A549 (cell line): Measurements from ENCODE around the gene MAB21L3. TPM values are rescaled to one million over a fixed set of nuclear protein-coding genes. Genes with fewer than 3 reads are reported as not detected.

Experiments used
- ATAC-seq, 2 experiments: fragments of 200-7000 bp in 1 of 2; fragments of >200 bp in 1 of 2; cut with Nextera tagmentation in 1 of 2; cut with Tn5 transposase in 1 of 2; 3 replicates each; pipeline versions ENCODE4 v1.8.0 to v1.9.1; 2018 to 2020; ENCODE audit warnings: mild to moderate bottlenecking in 1 of 2, moderate library complexity in 1 of 2
- CTCF ChIA-PET: fragments of 300-600 bp; sonication (Branson Sonifier 250); formaldehyde crosslinking; extraction: SDS; loops from one replicate; lab custom pipeline; 2021; ENCODE audit warnings: antibody characterized with exemption, inconsistent platforms; lab: Yijun Ruan, JAX
- POLR2A ChIA-PET: fragments of 350-600 bp; formaldehyde crosslinking; extraction: SDS; loops from one replicate; lab custom pipeline; 2021; ENCODE audit warnings: antibody characterized with exemption, inconsistent platforms; lab: Yijun Ruan, JAX
- DNase-seq, 2 experiments: peaks; one replicate each; pipeline versions ENCODE4 v3.0.0 to v3.0.0-alpha.2; 2011 to 2016; ENCODE audit warnings: low read depth in 1 of 2, low spot score in 1 of 2
- FAIRE-seq: peaks from 2 replicates; lab custom pipeline; 2011; peaks lifted over from hg19 to GRCh38; lab: Jason Lieb, UNC
- H3K27ac ChIP-seq, 2 experiments: fragments of >200 bp; sonication (Bioruptor Twin); formaldehyde crosslinking; 3 replicates each; pipeline ENCODE4 v1.5.1; 2016 to 2017
- H3K4me1 ChIP-seq: fragments of >200 bp; sonication (Bioruptor Twin); formaldehyde crosslinking; 3 replicates; pipeline ENCODE4 v1.6.1; 2016
- H3K4me2 ChIP-seq: fragments of >200 bp; sonication (Bioruptor Twin); formaldehyde crosslinking; 3 replicates; pipeline ENCODE4 v1.6.1; 2016
- H3K4me3 ChIP-seq: fragments of >200 bp; sonication (Bioruptor Twin); formaldehyde crosslinking; 3 replicates; pipeline ENCODE4 v1.5.1; 2016
- H3K9me3 ChIP-seq: fragments of >200 bp; sonication (Bioruptor Twin); formaldehyde crosslinking; 3 replicates; pipeline ENCODE4 v1.6.1; 2016
- CBX2 ChIP-seq: fragments of 200-600 bp; sonication (generic); IDR thresholded peaks from 2 replicates; pipeline ENCODE4 v1.6.1; 2016; ENCODE audit warnings: low read depth, mild to moderate bottlenecking, borderline replicate concordance
- CHD2 ChIP-seq: fragments of 150-350 bp; IDR thresholded peaks from 2 replicates; pipeline ENCODE4 v1.6.1; 2014; ENCODE audit warnings: low read length; ENCODE audit not compliant: partially characterized antibody
- CHD4 ChIP-seq: fragments of 200-600 bp; sonication (generic); IDR thresholded peaks from 2 replicates; pipeline ENCODE4 v1.6.1; 2016; ENCODE audit warnings: antibody characterized with exemption, mild to moderate bottlenecking, borderline replicate concordance
- E2F6 ChIP-seq: IDR thresholded peaks from 2 replicates; pipeline ENCODE4 v1.6.1; 2012; ENCODE audit warnings: low read depth, borderline replicate concordance
- EHF ChIP-seq: fragments of 250-450 bp; sonication (Bioruptor Pico); IDR thresholded peaks from 2 replicates; pipeline ENCODE4 v1.5.0; 2020; ENCODE audit warnings: mild to moderate bottlenecking
- EHMT2 ChIP-seq: fragments of 200-600 bp; sonication (generic); IDR thresholded peaks from 2 replicates; pipeline ENCODE4 v1.6.1; 2016; ENCODE audit warnings: antibody characterized with exemption, low read depth, mild to moderate bottlenecking, moderate library complexity
- ELK1 ChIP-seq: fragments of 150-350 bp; IDR thresholded peaks from 2 replicates; pipeline ENCODE4 v1.6.1; 2014; ENCODE audit warnings: low read depth, mild to moderate bottlenecking, low read length
- FOSB ChIP-seq: fragments of 250-450 bp; sonication (Bioruptor Pico); IDR thresholded peaks from 2 replicates; pipeline ENCODE4 v1.5.0; 2020; ENCODE audit warnings: mild to moderate bottlenecking, moderate library complexity
- FOSL2 ChIP-seq, 2 experiments: fragments of 450-650 bp in 1 of 2; fragments of >200 bp in 1 of 2; sonication (Bioruptor Twin) in 1 of 2; formaldehyde crosslinking; IDR thresholded peaks; 2 replicates each; pipeline versions ENCODE4 v1.5.0 to v1.6.1; 2016 to 2020; ENCODE audit warnings: mild to moderate bottlenecking in 1 of 2, moderate library complexity in 1 of 2
- FOXS1 ChIP-seq: fragments of 250-450 bp; sonication (Bioruptor Pico); IDR thresholded peaks from 2 replicates; pipeline ENCODE4 v1.5.0; 2020; ENCODE audit warnings: mild to moderate bottlenecking, moderate library complexity
- HES2 ChIP-seq: fragments of >200 bp; sonication (Bioruptor Twin); formaldehyde crosslinking; IDR thresholded peaks from 2 replicates; pipeline ENCODE4 v1.6.1; 2016
- HEYL ChIP-seq: fragments of 250-450 bp; sonication (Bioruptor Pico); IDR thresholded peaks from 2 replicates; pipeline ENCODE4 v1.8.0; 2021; ENCODE audit warnings: mild to moderate bottlenecking, moderate library complexity
- HOXA7 ChIP-seq: fragments of 250-450 bp; sonication (Bioruptor Pico); IDR thresholded peaks from 2 replicates; pipeline ENCODE4 v1.5.0; 2020; ENCODE audit warnings: mild to moderate bottlenecking, moderate library complexity
- JUNB ChIP-seq: fragments of >200 bp; sonication (Bioruptor Twin); formaldehyde crosslinking; IDR thresholded peaks from 2 replicates; pipeline ENCODE4 v1.6.1; 2016
- KDM1A ChIP-seq: fragments of 200-600 bp; sonication (generic); IDR thresholded peaks from 2 replicates; pipeline ENCODE4 v1.6.1; 2016; ENCODE audit warnings: low read depth, mild to moderate bottlenecking
- KDM5A ChIP-seq: fragments of 200-600 bp; sonication (generic); IDR thresholded peaks from 2 replicates; pipeline ENCODE4 v1.6.1; 2016; ENCODE audit warnings: antibody characterized with exemption, mild to moderate bottlenecking
- MAZ ChIP-seq: fragments of 150-350 bp; IDR thresholded peaks from 2 replicates; pipeline ENCODE4 v1.6.1; 2014; ENCODE audit warnings: antibody characterized with exemption, low read depth, low read length, borderline replicate concordance
- MYC ChIP-seq: IDR thresholded peaks from 2 replicates; pipeline ENCODE4 v1.6.1; 2012; ENCODE audit warnings: mild to moderate bottlenecking, inconsistent platforms, low read length, improper control_type of control experiment, borderline replicate concordance
- NPAS2 ChIP-seq: fragments of 250-450 bp; sonication (Bioruptor Pico); IDR thresholded peaks from 2 replicates; pipeline ENCODE4 v1.8.0; 2022; ENCODE audit warnings: mild to moderate bottlenecking, moderate library complexity, borderline replicate concordance
- NR3C1 ChIP-seq: fragments of >200 bp; sonication (Bioruptor Twin); formaldehyde crosslinking; IDR thresholded peaks from 3 replicates; pipeline ENCODE4 v1.6.1; 2017
- POLR2AphosphoS2 ChIP-seq: conservative IDR thresholded peaks from 2 replicates; pipeline ENCODE4 v1.6.1; 2012; ENCODE audit warnings: low read length, improper control_type of control experiment, inconsistent platforms
- RAD21 ChIP-seq, 2 experiments: fragments of >200 bp in 1 of 2; sonication (Bioruptor Twin) in 1 of 2; formaldehyde crosslinking in 1 of 2; IDR thresholded peaks in 1 of 2; conservative IDR thresholded peaks in 1 of 2; 2 replicates in 1 of 2; 3 replicates in 1 of 2; pipeline ENCODE4 v1.6.1; 2012 to 2018; ENCODE audit warnings: inconsistent platforms in 1 of 2
- RNF2 ChIP-seq: fragments of 200-600 bp; sonication (generic); IDR thresholded peaks from 2 replicates; pipeline ENCODE4 v1.6.1; 2016; ENCODE audit warnings: low read depth, mild to moderate bottlenecking, antibody characterized with exemption, moderate library complexity, borderline replicate concordance
- USF2 ChIP-seq: fragments of 450-650 bp; IDR thresholded peaks from 2 replicates; pipeline ENCODE4 v1.6.1; 2014; ENCODE audit warnings: antibody characterized with exemption
- ZFP36 ChIP-seq: fragments of 450-650 bp; IDR thresholded peaks from 2 replicates; pipeline ENCODE4 v1.6.1; 2014; ENCODE audit warnings: borderline replicate concordance; ENCODE audit not compliant: partially characterized antibody
- WGBS: methylation state at CpG from one replicate; pipeline ENCODE4 v1.1.6; 2017; ENCODE audit errors: missing lambda C conversion rate; 5-methylcytosine and 5-hydroxymethylcytosine counted together
- polyA plus RNA-seq, 4 experiments: library from polyadenylated mRNA; depleted of rRNA in 3 of 4; stranded (reverse); fragments of >200 nt; fragmentation: RNase III in 1 of 4; extraction: RNeasy Plus Mini Kit Qiagen cat#74134 plus additional on column Dnase treatment in 1 of 4; gene quantifications; 2 replicates in 3 of 4; 3 replicates in 1 of 4; pipeline ENCODE4 v1.2.3, GENCODE V29; 2011 to 2017
- TF ChIP-seq, protein P1 (sequence below): fragments of 200-600 bp; sonication (generic); IDR thresholded peaks from 2 replicates; pipeline ENCODE4 v1.6.1; 2016; ENCODE audit warnings: antibody characterized with exemption, mild to moderate bottlenecking, moderate library complexity
- TF ChIP-seq, protein P2 (sequence below): fragments of 250-450 bp; sonication (Bioruptor Pico); IDR thresholded peaks from 2 replicates; pipeline ENCODE4 v1.5.0; 2020; ENCODE audit warnings: low read depth, mild to moderate bottlenecking, moderate library complexity
- TF ChIP-seq, protein P3 (sequence below): fragments of >200 bp; sonication (Bioruptor Twin); formaldehyde crosslinking; IDR thresholded peaks from 3 replicates; pipeline ENCODE4 v1.6.1; 2016

The MAB21L3 gene
- polyA plus RNA-seq, 2 of the 4 experiments (the other 2 are of a cell fraction) = 0.03 to 0.09 TPM

DNA sequence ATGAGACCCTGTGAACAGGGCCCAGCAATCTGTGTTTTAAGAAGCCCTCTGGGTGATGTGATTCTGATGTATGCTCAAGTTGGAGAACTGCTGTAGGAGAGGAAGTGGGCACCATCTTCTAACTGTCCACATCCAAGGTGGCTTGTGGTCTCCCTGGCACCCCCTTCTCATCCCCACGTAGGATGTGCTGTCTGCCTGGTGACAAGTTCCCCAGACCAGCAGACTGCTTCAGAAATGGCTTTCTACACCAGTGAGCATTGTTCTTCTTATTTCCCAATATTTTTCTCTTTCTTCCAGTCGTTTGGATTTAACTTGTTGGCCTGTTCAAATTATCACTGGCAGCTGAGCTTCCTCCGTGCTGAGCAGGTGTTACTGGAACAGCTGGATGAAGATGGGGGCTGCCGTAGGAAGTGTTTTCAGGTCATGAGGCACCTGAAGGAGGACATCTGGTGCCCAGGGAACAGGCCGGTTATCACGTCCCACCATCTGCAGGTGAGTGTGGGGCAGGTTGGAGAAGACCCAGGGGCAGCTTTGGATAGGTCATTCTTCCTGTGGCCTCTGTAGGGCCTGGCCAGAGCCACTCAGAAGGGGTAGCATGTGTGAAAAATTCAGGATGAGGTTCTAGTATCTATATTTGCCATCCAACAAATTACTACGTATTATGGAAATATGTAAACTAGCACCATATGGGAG, 16.8 kb downstream of the MAB21L3 start:
- ATAC-seq (no peak), DNase-seq (no peak), FAIRE-seq (no peak)
- H3K27ac ChIP-seq = no peak overlapping the region
- 60% methylated on average over 4 of the region's 7 CpGs for WGBS
- POLR2A ChIA-PET = no interaction called here
- peaks cover 13% of the 10 kb centered on the region for H3K4me1 ChIP-seq
- CTCF ChIA-PET = interaction anchor here (1.0 kb wide), 1 partner anchor 11 kb away, joined by 4 read pairs; no protein-coding TSS in a partner anchor
- H3K4me3 ChIP-seq = no peak overlapping the region
- H3K9me3 ChIP-seq = no peaks in the 10 kb centered on the region
- no peak for TF ChIP-seq CBX2
- no peak for TF ChIP-seq EHMT2
- no peak for TF ChIP-seq HOXA7 (CRISPR knock-in tag)
- TF ChIP-seq, protein P1, sequence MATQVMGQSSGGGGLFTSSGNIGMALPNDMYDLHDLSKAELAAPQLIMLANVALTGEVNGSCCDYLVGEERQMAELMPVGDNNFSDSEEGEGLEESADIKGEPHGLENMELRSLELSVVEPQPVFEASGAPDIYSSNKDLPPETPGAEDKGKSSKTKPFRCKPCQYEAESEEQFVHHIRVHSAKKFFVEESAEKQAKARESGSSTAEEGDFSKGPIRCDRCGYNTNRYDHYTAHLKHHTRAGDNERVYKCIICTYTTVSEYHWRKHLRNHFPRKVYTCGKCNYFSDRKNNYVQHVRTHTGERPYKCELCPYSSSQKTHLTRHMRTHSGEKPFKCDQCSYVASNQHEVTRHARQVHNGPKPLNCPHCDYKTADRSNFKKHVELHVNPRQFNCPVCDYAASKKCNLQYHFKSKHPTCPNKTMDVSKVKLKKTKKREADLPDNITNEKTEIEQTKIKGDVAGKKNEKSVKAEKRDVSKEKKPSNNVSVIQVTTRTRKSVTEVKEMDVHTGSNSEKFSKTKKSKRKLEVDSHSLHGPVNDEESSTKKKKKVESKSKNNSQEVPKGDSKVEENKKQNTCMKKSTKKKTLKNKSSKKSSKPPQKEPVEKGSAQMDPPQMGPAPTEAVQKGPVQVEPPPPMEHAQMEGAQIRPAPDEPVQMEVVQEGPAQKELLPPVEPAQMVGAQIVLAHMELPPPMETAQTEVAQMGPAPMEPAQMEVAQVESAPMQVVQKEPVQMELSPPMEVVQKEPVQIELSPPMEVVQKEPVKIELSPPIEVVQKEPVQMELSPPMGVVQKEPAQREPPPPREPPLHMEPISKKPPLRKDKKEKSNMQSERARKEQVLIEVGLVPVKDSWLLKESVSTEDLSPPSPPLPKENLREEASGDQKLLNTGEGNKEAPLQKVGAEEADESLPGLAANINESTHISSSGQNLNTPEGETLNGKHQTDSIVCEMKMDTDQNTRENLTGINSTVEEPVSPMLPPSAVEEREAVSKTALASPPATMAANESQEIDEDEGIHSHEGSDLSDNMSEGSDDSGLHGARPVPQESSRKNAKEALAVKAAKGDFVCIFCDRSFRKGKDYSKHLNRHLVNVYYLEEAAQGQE = no peak
- TF ChIP-seq NPAS2 = no peak
- TF ChIP-seq HEYL (CRISPR knock-in tag) = no peak
- no peak for TF ChIP-seq KDM5A
- no peak for TF ChIP-seq USF2
- TF ChIP-seq FOXS1 (CRISPR knock-in tag) = no peak
- TF ChIP-seq, protein P2, sequence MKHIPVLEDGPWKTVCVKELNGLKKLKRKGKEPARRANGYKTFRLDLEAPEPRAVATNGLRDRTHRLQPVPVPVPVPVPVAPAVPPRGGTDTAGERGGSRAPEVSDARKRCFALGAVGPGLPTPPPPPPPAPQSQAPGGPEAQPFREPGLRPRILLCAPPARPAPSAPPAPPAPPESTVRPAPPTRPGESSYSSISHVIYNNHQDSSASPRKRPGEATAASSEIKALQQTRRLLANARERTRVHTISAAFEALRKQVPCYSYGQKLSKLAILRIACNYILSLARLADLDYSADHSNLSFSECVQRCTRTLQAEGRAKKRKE (CRISPR knock-in tag) = no peak
- no peak for TF ChIP-seq MYC
- no peak for TF ChIP-seq JUNB
- H3K4me2 ChIP-seq = no peak overlapping the region

DNA sequence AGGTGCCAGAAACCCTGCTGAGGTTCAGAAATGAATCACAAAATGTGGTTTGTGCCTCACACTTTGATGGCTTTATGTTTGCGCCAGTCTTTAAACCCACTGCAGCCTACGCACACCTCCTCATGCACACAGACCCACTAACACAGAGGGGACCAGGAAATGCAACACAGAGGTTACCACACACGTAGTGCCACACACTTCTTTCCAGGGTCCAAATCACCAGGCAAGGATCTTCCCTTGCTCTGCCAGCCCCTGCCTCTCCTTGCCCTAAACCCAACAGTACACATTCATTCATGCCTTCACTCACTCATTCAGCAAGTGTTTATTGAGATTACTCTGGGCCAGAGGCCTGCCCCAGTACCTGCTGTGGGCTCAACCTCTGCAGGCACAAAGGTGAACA, 17.5 kb downstream of the MAB21L3 start:
- WGBS = 64% methylated on average over 3 of the region's 3 CpGs
- no peak for FAIRE-seq
- CTCF ChIA-PET = no interaction called here
- no peak for TF ChIP-seq MAZ
- no peak for TF ChIP-seq CHD2
- TF ChIP-seq CHD4 = no peak
- no peak for TF ChIP-seq FOSL2 (IDR thresholded peaks at IDR 0.05)
- no peak for TF ChIP-seq FOSL2 (CRISPR knock-in tag; IDR thresholded peaks at IDR 0.05)
- no peak for TF ChIP-seq NR3C1
- no peak for TF ChIP-seq POLR2AphosphoS2
- no peak for TF ChIP-seq FOSB
- no peak for TF ChIP-seq KDM1A
- no peak for TF ChIP-seq EHF
- no peak for TF ChIP-seq ELK1
- no peak for TF ChIP-seq MYC
- TF ChIP-seq, protein P3, sequence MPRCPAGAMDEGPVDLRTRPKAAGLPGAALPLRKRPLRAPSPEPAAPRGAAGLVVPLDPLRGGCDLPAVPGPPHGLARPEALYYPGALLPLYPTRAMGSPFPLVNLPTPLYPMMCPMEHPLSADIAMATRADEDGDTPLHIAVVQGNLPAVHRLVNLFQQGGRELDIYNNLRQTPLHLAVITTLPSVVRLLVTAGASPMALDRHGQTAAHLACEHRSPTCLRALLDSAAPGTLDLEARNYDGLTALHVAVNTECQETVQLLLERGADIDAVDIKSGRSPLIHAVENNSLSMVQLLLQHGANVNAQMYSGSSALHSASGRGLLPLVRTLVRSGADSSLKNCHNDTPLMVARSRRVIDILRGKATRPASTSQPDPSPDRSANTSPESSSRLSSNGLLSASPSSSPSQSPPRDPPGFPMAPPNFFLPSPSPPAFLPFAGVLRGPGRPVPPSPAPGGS = no peak
- no peak for TF ChIP-seq RNF2
- no peak for TF ChIP-seq HES2
- no peak for TF ChIP-seq E2F6
- TF ChIP-seq ZFP36 = no peak
- no peak for TF ChIP-seq EHMT2
- TF ChIP-seq RAD21 (conservative IDR thresholded peaks at IDR 0.05 in 1 of 2, IDR thresholded peaks at IDR 0.05 in 1 of 2) = no peak
- no peak for TF ChIP-seq HOXA7 (CRISPR knock-in tag)

More for the DNA sequence above, 17.5 kb downstream of the MAB21L3 start:
- ATAC-seq = no peak
- H3K4me2 ChIP-seq = no peak overlapping the region
- no peak overlapping the region for H3K27ac ChIP-seq
- no peak for DNase-seq
- H3K4me3 ChIP-seq = no peak overlapping the region
- POLR2A ChIA-PET = no interaction called here
- H3K9me3 ChIP-seq = no peaks in the 10 kb centered on the region
- peaks cover 6% of the 10 kb centered on the region for H3K4me1 ChIP-seq
